A549 (cell line): ENCODE results near the gene FNDC3A. TPM values are rescaled to one million over a fixed set of nuclear protein-coding genes. Genes with fewer than 3 reads are reported as not detected.

Experiments used
- ATAC-seq, 2 experiments: fragments of 200-7000 bp in 1 of 2; fragments of >200 bp in 1 of 2; cut with Nextera tagmentation in 1 of 2; cut with Tn5 transposase in 1 of 2; 3 replicates each; pipeline versions ENCODE4 v1.8.0 to v1.9.1; 2018 to 2020; ENCODE audit warnings: mild to moderate bottlenecking in 1 of 2, moderate library complexity in 1 of 2
- CTCF ChIA-PET: fragments of 300-600 bp; sonication (Branson Sonifier 250); formaldehyde crosslinking; extraction: SDS; loops from one replicate; lab custom pipeline; 2021; ENCODE audit warnings: antibody characterized with exemption, inconsistent platforms; lab: Yijun Ruan, JAX
- POLR2A ChIA-PET: fragments of 350-600 bp; formaldehyde crosslinking; extraction: SDS; loops from one replicate; lab custom pipeline; 2021; ENCODE audit warnings: antibody characterized with exemption, inconsistent platforms; lab: Yijun Ruan, JAX
- DNase-seq, 2 experiments: peaks; one replicate each; pipeline versions ENCODE4 v3.0.0 to v3.0.0-alpha.2; 2011 to 2016; ENCODE audit warnings: low read depth in 1 of 2, low spot score in 1 of 2
- FAIRE-seq: peaks from 2 replicates; lab custom pipeline; 2011; peaks lifted over from hg19 to GRCh38; lab: Jason Lieb, UNC
- H3K27ac ChIP-seq, 2 experiments: fragments of >200 bp; sonication (Bioruptor Twin); formaldehyde crosslinking; 3 replicates each; pipeline ENCODE4 v1.5.1; 2016 to 2017
- H3K4me1 ChIP-seq: fragments of >200 bp; sonication (Bioruptor Twin); formaldehyde crosslinking; 3 replicates; pipeline ENCODE4 v1.6.1; 2016
- H3K4me2 ChIP-seq: fragments of >200 bp; sonication (Bioruptor Twin); formaldehyde crosslinking; 3 replicates; pipeline ENCODE4 v1.6.1; 2016
- H3K4me3 ChIP-seq: fragments of >200 bp; sonication (Bioruptor Twin); formaldehyde crosslinking; 3 replicates; pipeline ENCODE4 v1.5.1; 2016
- H3K9me3 ChIP-seq: fragments of >200 bp; sonication (Bioruptor Twin); formaldehyde crosslinking; 3 replicates; pipeline ENCODE4 v1.6.1; 2016
- BHLHE40 ChIP-seq: IDR thresholded peaks from 2 replicates; pipeline ENCODE4 v1.6.1; 2012; ENCODE audit warnings: low read depth, low read length, inconsistent platforms
- CEBPB ChIP-seq, 2 experiments: fragments of >200 bp in 1 of 2; sonication (Bioruptor Twin) in 1 of 2; formaldehyde crosslinking in 1 of 2; IDR thresholded peaks; 2 replicates each; pipeline ENCODE4 v1.6.1; 2012 to 2016
- EHMT2 ChIP-seq: fragments of 200-600 bp; sonication (generic); IDR thresholded peaks from 2 replicates; pipeline ENCODE4 v1.6.1; 2016; ENCODE audit warnings: antibody characterized with exemption, low read depth, mild to moderate bottlenecking, moderate library complexity
- EP300 ChIP-seq, 2 experiments: fragments of >200 bp; sonication (Bioruptor Twin); formaldehyde crosslinking; IDR thresholded peaks; 2 replicates in 1 of 2; 3 replicates in 1 of 2; pipeline ENCODE4 v1.6.1; 2016 to 2017
- FOSB ChIP-seq: fragments of 250-450 bp; sonication (Bioruptor Pico); IDR thresholded peaks from 2 replicates; pipeline ENCODE4 v1.5.0; 2020; ENCODE audit warnings: mild to moderate bottlenecking, moderate library complexity
- FOSL2 ChIP-seq, 2 experiments: fragments of 450-650 bp in 1 of 2; fragments of >200 bp in 1 of 2; sonication (Bioruptor Twin) in 1 of 2; formaldehyde crosslinking; IDR thresholded peaks; 2 replicates each; pipeline versions ENCODE4 v1.5.0 to v1.6.1; 2016 to 2020; ENCODE audit warnings: mild to moderate bottlenecking in 1 of 2, moderate library complexity in 1 of 2
- GATA3 ChIP-seq: IDR thresholded peaks from 2 replicates; pipeline ENCODE4 v1.6.1; 2012; ENCODE audit warnings: borderline replicate concordance
- HDAC2 ChIP-seq: fragments of 200-600 bp; sonication (generic); IDR thresholded peaks from 2 replicates; pipeline ENCODE4 v1.6.1; 2016
- HOXA7 ChIP-seq: fragments of 250-450 bp; sonication (Bioruptor Pico); IDR thresholded peaks from 2 replicates; pipeline ENCODE4 v1.5.0; 2020; ENCODE audit warnings: mild to moderate bottlenecking, moderate library complexity
- KDM1A ChIP-seq: fragments of 200-600 bp; sonication (generic); IDR thresholded peaks from 2 replicates; pipeline ENCODE4 v1.6.1; 2016; ENCODE audit warnings: low read depth, mild to moderate bottlenecking
- RCOR1 ChIP-seq: fragments of 150-350 bp; IDR thresholded peaks from 2 replicates; pipeline ENCODE4 v1.6.1; 2014; ENCODE audit warnings: antibody characterized with exemption, low read length, low read depth
- TP53 ChIP-seq: fragments of 250-450 bp; sonication (Bioruptor Pico); IDR thresholded peaks from 2 replicates; pipeline ENCODE4 v1.5.0; 2021; ENCODE audit warnings: mild to moderate bottlenecking, moderate library complexity
- WGBS: methylation state at CpG from one replicate; pipeline ENCODE4 v1.1.6; 2017; ENCODE audit errors: missing lambda C conversion rate; 5-methylcytosine and 5-hydroxymethylcytosine counted together
- polyA plus RNA-seq, 4 experiments: library from polyadenylated mRNA; depleted of rRNA in 3 of 4; stranded (reverse); fragments of >200 nt; fragmentation: RNase III in 1 of 4; extraction: RNeasy Plus Mini Kit Qiagen cat#74134 plus additional on column Dnase treatment in 1 of 4; gene quantifications; 2 replicates in 3 of 4; 3 replicates in 1 of 4; pipeline ENCODE4 v1.2.3, GENCODE V29; 2011 to 2017
- TF ChIP-seq, protein P1 (sequence below): fragments of 200-600 bp; sonication (generic); IDR thresholded peaks from 2 replicates; pipeline ENCODE4 v1.6.1; 2016; ENCODE audit warnings: antibody characterized with exemption, mild to moderate bottlenecking, moderate library complexity
- TF ChIP-seq, protein P2 (sequence below): IDR thresholded peaks from 2 replicates; pipeline ENCODE4 v1.6.1; 2012
- TF ChIP-seq, protein P3 (sequence below): fragments of 450-650 bp; IDR thresholded peaks from 2 replicates; pipeline ENCODE4 v1.6.1; 2014; ENCODE audit warnings: antibody characterized with exemption

The FNDC3A gene
- polyA plus RNA-seq, 2 of the 4 experiments (the other 2 are of a cell fraction): 16.0 to 32.6 TPM

DNA sequence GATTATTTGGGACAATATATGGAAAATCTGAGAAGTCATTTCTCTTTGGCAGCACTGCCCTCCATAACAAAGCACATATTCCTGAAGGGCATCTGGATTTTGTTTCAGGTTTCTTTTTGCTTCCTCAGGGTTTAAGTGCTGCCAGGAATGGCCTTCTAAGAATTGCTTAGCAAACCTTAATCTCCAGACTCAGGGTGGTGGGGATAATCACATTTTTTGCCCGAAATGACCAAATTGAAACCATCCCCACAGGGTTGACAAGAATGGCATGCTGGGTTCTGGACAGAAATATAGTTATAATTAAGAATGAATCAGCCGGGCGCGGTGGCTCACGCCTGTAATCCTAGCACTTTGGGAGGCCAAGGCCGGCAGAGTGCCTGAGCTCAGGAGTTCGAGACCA, 265.6 kb downstream of the FNDC3A start (continued):
- TF ChIP-seq, protein P1, sequence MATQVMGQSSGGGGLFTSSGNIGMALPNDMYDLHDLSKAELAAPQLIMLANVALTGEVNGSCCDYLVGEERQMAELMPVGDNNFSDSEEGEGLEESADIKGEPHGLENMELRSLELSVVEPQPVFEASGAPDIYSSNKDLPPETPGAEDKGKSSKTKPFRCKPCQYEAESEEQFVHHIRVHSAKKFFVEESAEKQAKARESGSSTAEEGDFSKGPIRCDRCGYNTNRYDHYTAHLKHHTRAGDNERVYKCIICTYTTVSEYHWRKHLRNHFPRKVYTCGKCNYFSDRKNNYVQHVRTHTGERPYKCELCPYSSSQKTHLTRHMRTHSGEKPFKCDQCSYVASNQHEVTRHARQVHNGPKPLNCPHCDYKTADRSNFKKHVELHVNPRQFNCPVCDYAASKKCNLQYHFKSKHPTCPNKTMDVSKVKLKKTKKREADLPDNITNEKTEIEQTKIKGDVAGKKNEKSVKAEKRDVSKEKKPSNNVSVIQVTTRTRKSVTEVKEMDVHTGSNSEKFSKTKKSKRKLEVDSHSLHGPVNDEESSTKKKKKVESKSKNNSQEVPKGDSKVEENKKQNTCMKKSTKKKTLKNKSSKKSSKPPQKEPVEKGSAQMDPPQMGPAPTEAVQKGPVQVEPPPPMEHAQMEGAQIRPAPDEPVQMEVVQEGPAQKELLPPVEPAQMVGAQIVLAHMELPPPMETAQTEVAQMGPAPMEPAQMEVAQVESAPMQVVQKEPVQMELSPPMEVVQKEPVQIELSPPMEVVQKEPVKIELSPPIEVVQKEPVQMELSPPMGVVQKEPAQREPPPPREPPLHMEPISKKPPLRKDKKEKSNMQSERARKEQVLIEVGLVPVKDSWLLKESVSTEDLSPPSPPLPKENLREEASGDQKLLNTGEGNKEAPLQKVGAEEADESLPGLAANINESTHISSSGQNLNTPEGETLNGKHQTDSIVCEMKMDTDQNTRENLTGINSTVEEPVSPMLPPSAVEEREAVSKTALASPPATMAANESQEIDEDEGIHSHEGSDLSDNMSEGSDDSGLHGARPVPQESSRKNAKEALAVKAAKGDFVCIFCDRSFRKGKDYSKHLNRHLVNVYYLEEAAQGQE: no peak
- TF ChIP-seq RCOR1: no peak
- no peak for TF ChIP-seq FOSL2 (IDR thresholded peaks at IDR 0.05)
- TF ChIP-seq FOSL2 (CRISPR knock-in tag; IDR thresholded peaks at IDR 0.05): no peak
- no peak for TF ChIP-seq KDM1A
- TF ChIP-seq BHLHE40: no peak
- TF ChIP-seq, protein P2, sequence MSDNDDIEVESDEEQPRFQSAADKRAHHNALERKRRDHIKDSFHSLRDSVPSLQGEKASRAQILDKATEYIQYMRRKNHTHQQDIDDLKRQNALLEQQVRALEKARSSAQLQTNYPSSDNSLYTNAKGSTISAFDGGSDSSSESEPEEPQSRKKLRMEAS: no peak

GRCh38 chr13:49245101-49245500, 269.4 kb downstream of the FNDC3A start:
- CTCF ChIA-PET: interaction anchor here (1.5 kb wide), 2 partner anchors 25 to 35 kb away, joined by 4 to 7 read pairs; partner anchors contain the start of gene MLNR
- ATAC-seq: no peak

GRCh38 chr13:49246850-49247642, 271.3 kb downstream of the FNDC3A start:
- Histone ChIP-seq H3K27ac (peak overlapping the region; percentile 75 to 91), H3K4me3 (peak overlapping the region; percentile 82), H3K9me3 (no peaks in the 10 kb centered on the region), H3K4me1 (0 out of 3 replicates have a peak, but pooled peaks cover 3% of the 10 kb centered on the region), H3K4me2 (peak overlapping the region; percentile 97)
- FAIRE-seq (no peak), ATAC-seq (peak; percentile 62 to 71), DNase-seq (no peak)
- TF ChIP-seq EHMT2 (peak; percentile 88), EP300 (IDR thresholded peaks at IDR 0.05) (no peak)
- TF ChIP-seq, protein P1: no peak
- CTCF ChIA-PET: interaction anchor here (1.0 to 1.9 kb wide), 3 partner anchors 8 to 55 kb away, joined by 3 to 4 read pairs (median 4); no protein-coding TSS in a partner anchor
- POLR2A ChIA-PET: interaction anchor here (0.5 to 1.6 kb wide), 2 partner anchors 197 to 392 kb away, joined by 6 to 7 read pairs; partner anchors contain the start of genes CAB39L and SETDB2
- 24% methylated on average over 4 of the region's 4 CpGs for WGBS

More at GRCh38 chr13:49245101-49245500, 269.4 kb downstream of the FNDC3A start:
- DNase-seq (no peak), FAIRE-seq (no peak)
- TF ChIP-seq FOSB: no peak
- no peak for TF ChIP-seq TP53 (CRISPR knock-in tag)
- TF ChIP-seq CEBPB (IDR thresholded peaks at IDR 0.05): no peak
- no peak for TF ChIP-seq HDAC2
- no peak for TF ChIP-seq FOSL2 (IDR thresholded peaks at IDR 0.05)
- TF ChIP-seq FOSL2 (CRISPR knock-in tag; IDR thresholded peaks at IDR 0.05): no peak
- TF ChIP-seq, protein P2: no peak
- TF ChIP-seq HOXA7 (CRISPR knock-in tag): no peak
- TF ChIP-seq GATA3: no peak
- TF ChIP-seq, protein P3, sequence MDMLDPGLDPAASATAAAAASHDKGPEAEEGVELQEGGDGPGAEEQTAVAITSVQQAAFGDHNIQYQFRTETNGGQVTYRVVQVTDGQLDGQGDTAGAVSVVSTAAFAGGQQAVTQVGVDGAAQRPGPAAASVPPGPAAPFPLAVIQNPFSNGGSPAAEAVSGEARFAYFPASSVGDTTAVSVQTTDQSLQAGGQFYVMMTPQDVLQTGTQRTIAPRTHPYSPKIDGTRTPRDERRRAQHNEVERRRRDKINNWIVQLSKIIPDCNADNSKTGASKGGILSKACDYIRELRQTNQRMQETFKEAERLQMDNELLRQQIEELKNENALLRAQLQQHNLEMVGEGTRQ: no peak
- Histone ChIP-seq H3K9me3 (no peaks in the 10 kb centered on the region), H3K4me2 (no peak overlapping the region), H3K4me3 (no peak overlapping the region), H3K27ac (no peak overlapping the region), H3K4me1 (0 out of 3 replicates have a peak, but pooled peaks cover 3% of the 10 kb centered on the region)
- POLR2A ChIA-PET: no interaction called here
